NB4 (cell line): ENCODE results near the gene RFTN1.

Experiments
- POLR2A ChIP-seq: IDR thresholded peaks from 2 replicates; pipeline ENCODE4 v1.6.1; 2011; ENCODE audit warnings: mild to moderate bottlenecking; ENCODE audit not compliant: insufficient read length; ENCODE audit errors: extremely low read depth
- TF ChIP-seq, protein P1 (sequence below): IDR thresholded peaks from 2 replicates; pipeline ENCODE4 v1.6.1; 2011; ENCODE audit warnings: low read depth, low read length

DNA sequence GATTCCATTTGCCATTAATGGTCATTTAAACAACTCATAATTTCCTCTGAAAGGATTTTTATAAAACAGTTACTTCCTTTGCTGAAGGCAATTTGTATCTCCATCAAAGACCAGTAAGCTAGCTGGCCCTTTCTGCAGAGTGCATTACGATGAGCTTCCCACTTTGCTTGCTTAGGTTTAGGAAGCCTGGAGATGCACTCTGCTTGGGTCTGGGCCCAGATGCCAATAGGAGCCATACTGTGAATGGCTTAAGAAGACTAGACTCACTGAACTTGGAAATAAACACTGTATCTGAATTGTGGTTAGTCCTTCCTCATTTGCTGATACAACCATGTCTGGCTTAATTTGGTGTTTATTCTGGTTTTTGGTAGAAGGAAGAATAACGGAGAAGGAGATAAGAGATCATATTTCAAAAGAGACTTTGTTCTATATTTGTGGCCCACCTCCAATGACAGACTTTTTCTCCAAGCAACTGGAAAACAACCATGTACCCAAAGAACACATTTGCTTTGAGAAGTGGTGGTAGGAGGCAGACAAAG, 210.4 kb downstream of the RFTN1 start:
- TF ChIP-seq, protein P1, sequence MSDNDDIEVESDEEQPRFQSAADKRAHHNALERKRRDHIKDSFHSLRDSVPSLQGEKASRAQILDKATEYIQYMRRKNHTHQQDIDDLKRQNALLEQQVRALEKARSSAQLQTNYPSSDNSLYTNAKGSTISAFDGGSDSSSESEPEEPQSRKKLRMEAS = no peak
- TF ChIP-seq POLR2A = no peak
